ENCODE measurements around the gene KCNK18. TPM values are rescaled to one million over a fixed set of nuclear protein-coding genes. Genes with fewer than 3 reads are reported as not detected.

KCNK18 gene
- total and polyA plus RNA-seq, 7 donors, result not detected

DNA sequence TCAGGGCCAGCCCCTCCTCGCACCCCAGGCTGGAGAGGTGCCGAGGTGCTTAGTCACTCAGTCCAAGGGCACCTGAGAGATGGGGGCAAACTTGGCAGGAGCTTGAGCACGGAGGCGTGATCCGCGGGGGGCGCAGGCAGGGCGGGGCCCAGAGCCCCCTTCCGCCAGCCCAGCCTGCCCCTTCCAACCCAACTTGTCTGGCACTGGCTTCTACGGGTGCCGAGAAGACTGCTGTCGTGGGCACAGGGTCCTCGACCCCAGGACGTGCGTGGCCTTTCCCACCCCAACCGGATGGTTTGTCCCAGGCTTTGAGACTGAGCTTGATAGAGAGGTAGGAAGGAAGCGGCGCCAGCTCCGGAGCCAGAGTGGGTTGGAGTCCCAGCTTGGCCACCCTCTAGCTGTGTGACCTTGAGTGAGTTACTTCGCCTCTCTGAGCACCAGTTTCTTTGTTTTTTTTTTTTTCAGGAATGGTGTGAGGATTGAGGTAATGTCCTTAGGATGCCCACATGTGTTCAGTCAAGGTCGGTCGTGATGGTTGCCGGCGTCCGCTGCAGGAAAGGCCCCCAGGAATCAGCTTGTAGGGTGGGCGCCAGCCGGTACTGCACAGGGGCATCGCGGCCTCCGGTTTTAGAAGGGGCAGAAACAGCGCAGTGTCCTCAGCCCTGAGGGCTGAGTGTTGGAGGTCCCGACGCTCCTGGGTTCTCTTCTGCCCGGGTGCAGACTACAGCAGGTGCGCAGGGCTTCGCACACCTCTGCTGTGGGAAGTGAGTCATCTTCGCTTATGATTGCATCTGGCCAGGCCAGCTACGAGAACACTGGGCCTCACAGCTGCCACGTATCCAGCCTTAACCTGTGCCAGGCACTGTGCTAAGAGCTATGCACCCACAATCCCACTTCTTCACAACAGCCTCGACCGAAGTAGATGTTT lies 30.6 kb upstream of the KCNK18 start:
- Histone ChIP-seq H3K27me3 (ENCODE audit: insufficient read depth in 3 of 3, low read length in 2 of 3) (peaks cover 6 to 98% (median 40%) of the 10 kb centered on the region in 3 donors), H3K4me3 (no peak overlapping the region), H3K27ac (no peak overlapping the region), H3K36me3 (ENCODE audit: insufficient read depth in 1 of 2, low read depth in 1 of 2) (no peaks in the 10 kb centered on the region), H3K4me1 (peaks cover 8% of the 10 kb centered on the region), H3K9me3 (no peaks in the 10 kb centered on the region)
- 10% methylated on average over 40 to 41 of the region's 41 CpGs for whole genome bisulfite sequencing, 3 donors
- DNase-seq, result no peak
- TF ChIP-seq, protein P1, sequence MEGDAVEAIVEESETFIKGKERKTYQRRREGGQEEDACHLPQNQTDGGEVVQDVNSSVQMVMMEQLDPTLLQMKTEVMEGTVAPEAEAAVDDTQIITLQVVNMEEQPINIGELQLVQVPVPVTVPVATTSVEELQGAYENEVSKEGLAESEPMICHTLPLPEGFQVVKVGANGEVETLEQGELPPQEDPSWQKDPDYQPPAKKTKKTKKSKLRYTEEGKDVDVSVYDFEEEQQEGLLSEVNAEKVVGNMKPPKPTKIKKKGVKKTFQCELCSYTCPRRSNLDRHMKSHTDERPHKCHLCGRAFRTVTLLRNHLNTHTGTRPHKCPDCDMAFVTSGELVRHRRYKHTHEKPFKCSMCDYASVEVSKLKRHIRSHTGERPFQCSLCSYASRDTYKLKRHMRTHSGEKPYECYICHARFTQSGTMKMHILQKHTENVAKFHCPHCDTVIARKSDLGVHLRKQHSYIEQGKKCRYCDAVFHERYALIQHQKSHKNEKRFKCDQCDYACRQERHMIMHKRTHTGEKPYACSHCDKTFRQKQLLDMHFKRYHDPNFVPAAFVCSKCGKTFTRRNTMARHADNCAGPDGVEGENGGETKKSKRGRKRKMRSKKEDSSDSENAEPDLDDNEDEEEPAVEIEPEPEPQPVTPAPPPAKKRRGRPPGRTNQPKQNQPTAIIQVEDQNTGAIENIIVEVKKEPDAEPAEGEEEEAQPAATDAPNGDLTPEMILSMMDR (IDR thresholded peaks at IDR 0.05), result no peak
- intact Hi-C loops (cut with DNase I), result loop anchor here in 1 of 2 donors (5.0 kb wide), 1 partner anchor 484 kb away; no protein-coding TSS in a partner anchor
- ATAC-seq, result no peak

DNA sequence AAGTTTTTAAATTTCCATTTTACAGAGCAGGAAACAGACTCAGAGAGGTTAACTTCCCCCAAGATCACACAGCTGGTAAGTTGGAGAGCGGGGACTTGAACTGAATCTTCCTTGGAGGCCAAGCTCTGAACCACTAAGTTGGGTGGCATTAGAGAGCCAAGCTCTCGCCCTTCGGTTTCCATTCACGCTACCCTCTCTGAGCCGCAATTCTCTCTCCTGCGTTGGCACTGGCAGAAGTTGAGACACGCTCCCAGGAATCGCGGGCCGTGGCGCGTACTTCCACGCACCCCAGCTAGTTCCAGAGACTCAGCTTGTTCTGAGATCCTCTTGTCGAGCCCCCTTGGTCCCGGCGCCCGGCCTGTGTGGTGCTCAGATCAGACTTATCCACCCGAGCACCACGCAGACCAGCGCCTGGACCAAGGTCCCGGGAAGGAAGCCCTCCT lies 29.9 kb upstream of the KCNK18 start:
- H3K4me1 ChIP-seq, result peaks cover 8% of the 10 kb centered on the region

DNA sequence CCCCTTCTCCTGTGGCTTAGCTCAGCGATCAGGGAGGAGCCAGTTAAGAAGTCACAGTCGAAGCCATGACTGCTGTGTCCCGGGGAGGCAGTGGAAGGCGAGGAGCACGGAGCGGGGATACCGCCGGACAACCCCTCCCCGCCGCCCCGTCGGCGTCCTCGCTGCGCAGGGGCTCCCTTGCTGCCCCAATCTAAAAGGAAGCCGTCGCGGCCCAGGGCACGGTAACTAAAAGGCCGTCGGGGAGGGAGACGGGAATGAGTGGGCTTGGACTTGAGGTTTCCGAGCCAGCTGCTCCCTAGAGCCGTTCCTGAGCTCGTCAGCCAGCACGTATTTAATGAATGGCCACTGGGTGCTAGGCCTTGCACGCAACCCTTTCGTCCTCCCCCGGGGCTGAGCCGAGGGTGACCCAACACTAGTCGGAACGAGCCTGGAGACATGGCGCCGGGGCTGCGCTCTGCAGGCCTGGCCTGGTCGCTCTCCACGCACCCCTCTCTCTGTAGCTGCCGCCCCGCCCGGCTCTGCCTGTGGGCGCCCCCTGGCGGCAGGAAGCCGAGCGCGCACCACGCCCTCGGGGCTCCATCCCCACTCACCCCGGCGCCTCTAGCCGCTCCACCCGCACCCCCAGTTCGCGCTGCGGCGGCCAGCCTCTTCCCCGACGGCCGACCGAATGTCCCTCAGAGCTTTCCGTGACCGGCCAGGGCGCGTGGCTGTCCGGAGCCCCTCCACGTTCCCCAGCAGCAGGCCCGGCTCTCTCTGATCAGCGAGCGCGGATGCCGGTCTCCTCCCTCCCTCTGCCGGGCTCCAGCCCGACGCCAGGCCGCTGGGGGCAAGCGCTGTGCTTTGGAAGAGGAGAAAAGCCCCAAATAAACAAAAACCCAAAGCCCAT lies 29.3 kb upstream of the KCNK18 start:
- no peaks in the 10 kb centered on the region for H3K9me3 ChIP-seq
- H3K4me3 ChIP-seq, result peak overlapping the region; percentile 25
- H3K4me1 ChIP-seq, result peaks cover 6% of the 10 kb centered on the region
- ATAC-seq, result peak; percentile 71 to 87 (median 78)
- TF ChIP-seq, protein P1 (IDR thresholded peaks at IDR 0.05), result peak; percentile 69
- peak; percentile 62 to 76 for DNase-seq
- WGBS, 3 donors, result 0 to 3% (median 2%) methylated on average over 50 to 75 of the region's 75 CpGs
- H3K36me3 ChIP-seq (ENCODE audit: insufficient read depth in 1 of 2, low read depth in 1 of 2), result no peaks in the 10 kb centered on the region
- peaks cover 10 to 97% (median 37%) of the 10 kb centered on the region in 3 donors for H3K27me3 ChIP-seq (ENCODE audit: insufficient read depth in 3 of 3, low read length in 2 of 3)
- no peak overlapping the region for H3K27ac ChIP-seq
- intact Hi-C loops (cut with DNase I), result loop anchor here in 1 of 2 donors (5.0 kb wide), 1 partner anchor 486 kb away; no protein-coding TSS in a partner anchor

More for the DNA sequence above, 29.9 kb upstream of the KCNK18 start:
- DNase-seq (no peak), ATAC-seq (peak in 1 of 4 donors; percentile 15)
- no peak overlapping the region for H3K4me3 ChIP-seq
- no peaks in the 10 kb centered on the region for H3K9me3 ChIP-seq
- peaks cover 10 to 98% (median 39%) of the 10 kb centered on the region in 3 donors for H3K27me3 ChIP-seq (ENCODE audit: insufficient read depth in 3 of 3, low read length in 2 of 3)
- intact Hi-C loops (cut with DNase I), result loop anchor here in 1 of 2 donors (5.0 kb wide), 1 partner anchor 485 kb away; no protein-coding TSS in a partner anchor
- no peaks in the 10 kb centered on the region for H3K36me3 ChIP-seq (ENCODE audit: insufficient read depth in 1 of 2, low read depth in 1 of 2)
- TF ChIP-seq, protein P1 (IDR thresholded peaks at IDR 0.05), result no peak
- 8 to 13% (median 11%) methylated on average over 20 to 21 of the region's 21 CpGs for WGBS, 3 donors
- H3K27ac ChIP-seq, result no peak overlapping the region

DNA sequence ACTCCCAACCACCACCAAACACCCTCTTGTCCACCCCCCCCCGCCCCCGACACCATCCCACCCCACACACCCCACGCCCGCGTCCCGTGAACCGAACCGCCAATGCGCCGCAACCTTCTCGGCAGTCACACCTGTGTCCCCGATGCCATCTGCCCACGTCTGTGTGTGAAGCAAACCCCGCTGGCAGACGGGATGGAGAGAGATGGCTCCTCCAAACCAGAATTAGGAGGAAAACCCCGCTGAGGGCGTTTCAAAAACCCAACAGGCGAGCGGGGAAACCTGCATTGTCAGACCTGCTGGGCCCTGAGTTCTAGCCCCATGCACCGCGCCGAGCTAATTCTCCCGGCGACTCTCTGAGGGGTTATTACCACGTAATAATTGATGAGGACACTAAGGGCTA lies 28.6 kb upstream of the KCNK18 start:
- 5 to 12% (median 10%) methylated on average over 25 of the region's 25 CpGs for WGBS, 3 donors

More for the DNA sequence above, 28.6 kb upstream of the KCNK18 start:
- intact Hi-C loops (cut with DNase I), result loop anchor here in 1 of 2 donors (5.0 kb wide), 1 partner anchor 486 kb away; no protein-coding TSS in a partner anchor
- Histone ChIP-seq H3K9me3 (no peaks in the 10 kb centered on the region), H3K4me3 (no peak overlapping the region), H3K27me3 (ENCODE audit: insufficient read depth in 3 of 3, low read length in 2 of 3) (peaks cover 10 to 97% (median 30%) of the 10 kb centered on the region in 3 donors), H3K4me1 (peaks cover 3% of the 10 kb centered on the region), H3K36me3 (ENCODE audit: insufficient read depth in 1 of 2, low read depth in 1 of 2) (no peaks in the 10 kb centered on the region), H3K27ac (no peak overlapping the region)
- TF ChIP-seq, protein P1 (IDR thresholded peaks at IDR 0.05), result no peak
- ATAC-seq (no peak), DNase-seq (no peak)

Data from psoas muscle (tissue), 8 donors.